Activated T-cell treated with anti-CD3 and anti-CD28 coated beads for 4 hours (primary cell): ENCODE results near the gene C1QTNF5.
A peak's percentile ranks its signal among the peaks of the same experiment; 100 is the strongest.

ENCODE experiments used
- DNase-seq: peaks from one replicate; pipeline ENCODE4 v3.0.0-alpha.2; 2020

C1QTNF5 gene

GRCh38 chr11:119336744-119337469 is 3.8 kb downstream of the C1QTNF5 start:
- DNase-seq = no peak

- DNase-seq = no peak
Observed at GRCh38 chr11:119335655-119336543, 4.8 kb downstream of the C1QTNF5 start.

- DNase-seq = no peak
Observed at GRCh38 chr11:119335091-119335654, 5.5 kb downstream of the C1QTNF5 start.

GRCh38 chr11:119334174-119334930 is 6.3 kb downstream of the C1QTNF5 start, which contains the start of gene RNF26:
RNF26 (plus strand) TSS chr11:119334527; CDS start chr11:119335123, 596 bp downstream.
- peak; percentile 92 for DNase-seq

- no peak for DNase-seq
Observed at GRCh38 chr11:119332111-119332765, 8.4 kb downstream of the C1QTNF5 start.

- no peak for DNase-seq
Observed at GRCh38 chr11:119330237-119330636, 10.4 kb downstream of the C1QTNF5 start.

- no peak for DNase-seq
Observed at GRCh38 chr11:119329320-119329719, 11.4 kb downstream of the C1QTNF5 start.

GRCh38 chr11:119324189-119324588 is 16.5 kb downstream of the C1QTNF5 start:
- DNase-seq = no peak

- peak; percentile 77 for DNase-seq
Observed at GRCh38 chr11:119323532-119324033, 17.1 kb downstream of the C1QTNF5 start.

- no peak for DNase-seq
Observed at GRCh38 chr11:119322921-119323531, 17.7 kb downstream of the C1QTNF5 start.

- no peak for DNase-seq
Observed at GRCh38 chr11:119322360-119322739, 18.3 kb downstream of the C1QTNF5 start.

GRCh38 chr11:119320776-119321524 is 19.7 kb downstream of the C1QTNF5 start:
- DNase-seq = no peak

GRCh38 chr11:119320240-119320775 is 20.4 kb downstream of the C1QTNF5 start:
- no peak for DNase-seq

GRCh38 chr11:119319700-119320239 is 20.9 kb downstream of the C1QTNF5 start:
- no peak for DNase-seq

GRCh38 chr11:119319136-119319699 is 21.5 kb downstream of the C1QTNF5 start:
- DNase-seq = no peak

GRCh38 chr11:119318240-119319135 is 22.2 kb downstream of the C1QTNF5 start:
- no peak for DNase-seq

- no peak for DNase-seq
Observed at GRCh38 chr11:119317592-119318239, 23.0 kb downstream of the C1QTNF5 start.
